HL-60 (cell line): ENCODE results near the gene WNT5B.

Source experiments
- CTCF ChIP-seq: IDR thresholded peaks from one replicate; pipeline ENCODE4 v1.5.1; 2011; ENCODE audit warnings: low read length, control low read depth, inconsistent platforms; ENCODE audit not compliant: insufficient read depth
- POLR2AphosphoS5 ChIP-seq: IDR thresholded peaks from 2 replicates; pipeline ENCODE4 v1.6.1; 2012; ENCODE audit warnings: low read depth

DNA sequence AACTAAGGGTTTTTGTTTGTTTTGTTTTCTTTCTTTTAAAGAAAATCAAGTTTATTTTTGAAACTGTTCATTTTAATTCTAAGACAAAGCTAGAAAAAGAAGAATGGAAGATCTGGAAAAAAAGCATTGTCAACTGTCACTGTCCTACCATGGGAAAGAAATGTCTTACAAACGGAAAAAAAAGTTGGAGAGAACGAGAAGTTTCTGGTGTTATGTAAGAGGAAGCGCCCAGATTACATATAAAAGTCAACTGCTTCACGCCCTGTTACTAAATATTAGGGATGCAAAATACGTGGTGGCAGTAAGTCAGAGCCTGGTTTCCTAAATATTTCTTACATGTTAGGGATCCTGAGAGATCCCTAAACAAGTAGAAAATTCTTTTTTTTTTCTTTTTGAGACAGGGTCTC is 20.3 kb upstream of the WNT5B start:
- TF ChIP-seq POLR2AphosphoS5 (no peak), CTCF (no peak)
